ENCODE measurements around the gene DUSP23.

DNA sequence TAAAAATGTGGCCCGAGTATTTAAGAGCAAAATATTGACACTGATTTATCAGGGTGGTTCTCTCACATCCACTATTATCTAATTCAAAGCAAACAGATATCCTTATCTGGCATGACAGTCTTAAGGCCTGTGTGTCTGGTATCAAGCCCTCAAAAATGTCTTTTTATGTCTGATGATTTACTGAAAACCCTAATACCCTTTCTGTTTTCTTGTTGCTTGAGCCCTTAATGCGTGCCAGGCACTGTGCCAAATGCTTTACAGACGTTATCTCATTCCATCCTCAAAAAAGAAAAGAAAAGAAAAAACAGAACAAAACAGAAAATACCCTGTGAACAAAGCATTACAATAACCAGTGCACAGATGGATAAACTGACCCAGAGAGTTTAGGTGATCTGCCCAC, 5.7 kb downstream of the DUSP23 start:
- TF ChIP-seq, protein P1, sequence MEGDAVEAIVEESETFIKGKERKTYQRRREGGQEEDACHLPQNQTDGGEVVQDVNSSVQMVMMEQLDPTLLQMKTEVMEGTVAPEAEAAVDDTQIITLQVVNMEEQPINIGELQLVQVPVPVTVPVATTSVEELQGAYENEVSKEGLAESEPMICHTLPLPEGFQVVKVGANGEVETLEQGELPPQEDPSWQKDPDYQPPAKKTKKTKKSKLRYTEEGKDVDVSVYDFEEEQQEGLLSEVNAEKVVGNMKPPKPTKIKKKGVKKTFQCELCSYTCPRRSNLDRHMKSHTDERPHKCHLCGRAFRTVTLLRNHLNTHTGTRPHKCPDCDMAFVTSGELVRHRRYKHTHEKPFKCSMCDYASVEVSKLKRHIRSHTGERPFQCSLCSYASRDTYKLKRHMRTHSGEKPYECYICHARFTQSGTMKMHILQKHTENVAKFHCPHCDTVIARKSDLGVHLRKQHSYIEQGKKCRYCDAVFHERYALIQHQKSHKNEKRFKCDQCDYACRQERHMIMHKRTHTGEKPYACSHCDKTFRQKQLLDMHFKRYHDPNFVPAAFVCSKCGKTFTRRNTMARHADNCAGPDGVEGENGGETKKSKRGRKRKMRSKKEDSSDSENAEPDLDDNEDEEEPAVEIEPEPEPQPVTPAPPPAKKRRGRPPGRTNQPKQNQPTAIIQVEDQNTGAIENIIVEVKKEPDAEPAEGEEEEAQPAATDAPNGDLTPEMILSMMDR (IDR thresholded peaks at IDR 0.05) = no peak
- TF ChIP-seq ZFX (IDR thresholded peaks at IDR 0.05; ENCODE audit: borderline replicate concordance) = no peak

All from 22Rv1 (cell line).